Glomerular endothelial cell (primary cell): ENCODE data around the gene TTF2. TPM values are rescaled to one million over a fixed set of nuclear protein-coding genes. Genes with fewer than 3 reads are reported as not detected.
A peak's percentile ranks its signal among the peaks of the same experiment; 100 is the strongest.

Experiments used
- DNase-seq: peaks from one replicate; pipeline ENCODE4 v3.0.0-alpha.2; 2011; ENCODE audit warnings: low read depth, low spot score; ENCODE audit errors: extremely low read depth
- total RNA-seq: library from RNA; depleted of rRNA; stranded (reverse); fragments of >200 nt; gene quantifications from 2 replicates; pipeline ENCODE4 v1.2.3, GENCODE V29; 2015

The TTF2 gene
- total RNA-seq: 9.1 and 20.8 TPM in 2 replicates

DNA sequence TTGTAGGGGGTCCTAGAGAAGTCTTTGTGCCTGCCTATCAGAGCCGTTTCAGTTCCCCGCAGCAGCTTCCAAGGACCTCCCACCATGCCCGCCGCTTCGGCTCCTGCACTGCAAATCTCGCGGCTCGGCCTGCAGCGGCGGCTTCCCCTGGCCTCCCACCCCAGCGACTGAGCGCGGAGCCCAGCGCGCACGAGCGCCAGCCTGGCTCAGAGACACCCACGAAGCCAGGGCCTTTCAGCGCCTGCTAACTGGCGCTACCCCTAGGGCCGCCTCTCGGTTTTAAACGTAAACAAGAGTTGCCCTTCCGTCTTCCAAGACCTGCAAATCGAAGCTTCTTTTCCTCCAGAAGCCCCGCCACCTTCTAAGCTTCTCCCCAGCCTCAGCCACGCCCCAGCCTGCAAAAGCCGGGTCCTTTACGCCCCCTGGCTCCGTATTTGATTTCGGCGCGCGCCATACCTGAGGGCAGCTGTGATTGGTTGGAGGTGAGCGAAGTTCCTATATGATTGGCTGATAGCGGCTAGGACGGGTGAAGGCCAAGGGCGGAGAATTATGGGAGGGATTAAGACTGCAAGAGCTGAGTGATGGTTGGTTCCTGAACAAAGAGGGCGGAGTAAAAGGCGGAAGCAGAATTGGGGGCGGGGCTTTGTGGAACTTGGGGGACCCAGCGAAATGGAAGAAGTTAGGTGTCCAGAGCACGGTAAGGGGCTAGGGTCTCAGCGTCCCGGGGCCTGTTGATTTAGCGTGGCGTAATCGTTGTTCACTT lies at the start of gene TTF2:
TSS of gene TTF2 (plus strand) at position 649 of the 763 bp plus-strand sequence. CDS start at position 670, 21 bp downstream.
- DNase-seq: peak; percentile 95

- DNase-seq: no peak
These were observed 48.8 kb upstream of the TTF2 start for GRCh38 chr1:117011334-117011733.

GRCh38 chr1:117013309-117013858 lies 46.7 kb upstream of the TTF2 start:
- DNase-seq: no peak

- DNase-seq: no peak
These were observed 45.9 kb upstream of the TTF2 start for GRCh38 chr1:117014209-117014608.

- DNase-seq: no peak
These were observed 44.4 kb upstream of the TTF2 start for GRCh38 chr1:117015724-117016123.

- DNase-seq: no peak
These were observed 43.1 kb upstream of the TTF2 start for GRCh38 chr1:117017062-117017461.

GRCh38 chr1:117017648-117018047 lies 42.5 kb upstream of the TTF2 start:
- no peak for DNase-seq

- no peak for DNase-seq
These were observed 39.5 kb upstream of the TTF2 start for GRCh38 chr1:117020526-117021156.

- DNase-seq: no peak
These were observed 38.0 kb upstream of the TTF2 start for GRCh38 chr1:117022114-117022513.

- no peak for DNase-seq
These were observed 34.6 kb upstream of the TTF2 start for GRCh38 chr1:117025568-117025967.

DNA sequence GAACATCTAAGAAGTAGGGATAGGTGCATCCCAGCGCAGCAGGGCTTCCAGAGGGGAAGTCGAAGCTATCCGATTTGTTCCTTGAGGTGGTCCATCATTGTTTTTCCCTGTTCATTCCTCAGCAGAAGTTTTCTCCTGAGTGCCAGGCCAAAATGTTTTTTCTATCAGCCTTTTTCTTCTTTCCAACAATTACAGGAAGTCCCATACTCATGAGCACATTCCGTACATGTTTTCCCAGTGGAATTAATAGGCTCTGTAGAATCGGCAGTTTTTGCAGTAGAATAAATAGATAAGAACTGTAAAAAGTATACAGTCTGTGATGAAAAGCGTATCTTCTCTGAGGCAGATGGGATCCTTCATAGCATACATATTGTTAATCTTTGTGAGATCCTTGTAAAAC lies 33.8 kb upstream of the TTF2 start:
- DNase-seq: peak; percentile 63

DNA sequence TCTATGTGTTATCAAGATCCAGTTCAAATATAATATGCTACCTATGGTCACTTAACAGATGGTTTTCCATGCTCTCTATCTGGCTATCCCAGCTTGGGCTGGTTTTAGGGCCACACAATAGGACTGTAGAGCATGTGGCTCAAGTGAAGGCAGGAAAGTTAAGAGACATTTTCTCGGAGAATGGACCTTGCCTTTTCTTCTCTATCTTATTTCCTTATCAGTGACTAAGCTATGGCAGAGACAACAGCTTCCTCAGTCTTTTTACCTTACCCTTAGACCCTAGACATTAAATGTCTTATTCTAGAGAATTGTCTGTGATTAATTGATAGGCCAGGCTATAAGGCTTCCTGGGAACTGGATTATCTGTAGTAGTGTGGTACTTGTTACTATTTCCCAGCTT lies 30.4 kb upstream of the TTF2 start:
- no peak for DNase-seq

- DNase-seq: no peak
These were observed 29.8 kb upstream of the TTF2 start for GRCh38 chr1:117030271-117030877.

GRCh38 chr1:117032266-117032665 lies 27.9 kb upstream of the TTF2 start:
- no peak for DNase-seq

DNA sequence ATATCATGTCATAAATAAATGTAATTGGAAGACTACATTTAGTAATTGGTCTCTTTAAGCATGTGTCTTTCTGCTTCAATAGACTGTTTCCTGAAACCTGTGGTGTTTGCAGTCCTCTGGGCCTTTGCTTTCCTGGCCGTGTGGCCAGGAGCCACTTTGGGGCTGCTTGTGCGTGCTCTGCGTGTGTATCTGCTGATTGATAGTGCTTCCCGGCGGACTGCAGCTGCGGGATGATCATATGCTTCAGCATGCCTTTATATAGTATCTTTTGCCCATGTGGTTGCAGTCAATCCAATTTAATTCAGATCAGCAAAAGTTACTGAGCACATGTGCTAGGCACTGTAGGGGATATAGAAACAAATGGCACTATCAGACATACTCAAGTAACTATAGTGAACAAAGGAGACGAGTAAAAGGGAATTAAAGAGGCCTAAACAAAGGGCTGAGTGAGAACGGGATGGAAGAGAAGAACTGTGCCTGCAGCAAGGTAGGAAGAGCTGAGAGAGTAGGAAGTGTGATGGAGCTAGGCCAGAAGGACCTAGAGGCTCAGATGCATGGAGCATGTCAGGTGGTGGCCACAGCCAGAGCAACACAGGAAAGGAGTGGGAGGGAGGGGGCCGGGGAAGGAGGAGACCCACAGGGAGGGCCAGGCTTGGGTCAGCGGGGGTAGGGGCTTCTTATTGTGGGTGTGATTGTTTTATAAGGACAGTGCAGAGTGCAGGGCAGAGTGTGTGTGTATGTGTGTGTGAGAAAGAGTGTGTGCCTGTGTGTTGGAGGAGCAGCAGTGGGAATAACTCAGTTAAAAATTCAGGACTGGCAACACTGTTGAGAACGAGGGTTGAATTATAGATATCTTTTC lies 27.2 kb upstream of the TTF2 start:
- no peak for DNase-seq

DNA sequence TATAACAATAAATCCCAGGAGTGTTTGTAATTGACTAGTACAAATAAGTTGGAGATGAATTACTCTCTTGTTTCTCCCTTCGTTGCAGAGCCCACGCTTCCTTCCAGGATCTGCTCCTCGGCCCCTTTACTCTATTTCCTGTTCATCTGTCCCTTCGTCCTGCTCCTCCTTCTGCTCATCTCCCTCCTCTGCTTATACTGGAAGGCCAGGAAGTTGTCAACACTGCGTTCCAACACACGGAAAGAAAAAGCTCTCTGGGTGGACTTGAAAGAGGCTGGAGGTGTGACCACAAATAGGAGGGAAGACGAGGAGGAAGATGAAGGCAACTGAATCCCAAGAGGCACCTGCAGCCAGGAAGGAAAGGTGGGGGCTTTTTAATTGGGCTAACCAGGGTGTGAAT lies 26.4 kb upstream of the TTF2 start:
- no peak for DNase-seq

DNA sequence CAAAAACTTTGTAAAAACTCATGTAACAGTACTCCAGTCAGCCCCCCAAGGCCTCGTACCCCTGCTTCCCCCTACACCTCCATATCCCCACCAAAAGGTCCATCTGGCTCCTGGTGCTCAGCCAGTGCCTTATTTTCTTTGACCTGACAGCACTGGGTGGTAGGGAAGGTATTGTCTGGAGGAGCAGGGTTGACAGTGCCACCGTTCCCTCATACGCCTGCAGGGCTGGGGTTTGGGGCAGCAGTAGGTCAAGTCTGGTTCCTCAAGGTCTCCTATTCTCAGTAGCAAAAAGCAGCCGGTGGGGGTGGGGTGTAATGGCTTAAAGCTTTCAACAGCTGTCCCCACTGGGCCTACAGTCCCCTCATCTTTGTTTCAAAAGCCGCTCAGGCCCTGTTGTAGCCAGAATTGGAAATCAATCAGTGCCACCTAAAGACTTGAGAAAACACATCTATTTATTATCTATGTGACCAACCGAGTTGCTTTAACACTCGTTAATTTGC lies 25.3 kb upstream of the TTF2 start:
- no peak for DNase-seq

- DNase-seq: no peak
These were observed 24.1 kb upstream of the TTF2 start for GRCh38 chr1:117036018-117036461.

GRCh38 chr1:117037802-117038201 lies 22.3 kb upstream of the TTF2 start:
- no peak for DNase-seq

DNA sequence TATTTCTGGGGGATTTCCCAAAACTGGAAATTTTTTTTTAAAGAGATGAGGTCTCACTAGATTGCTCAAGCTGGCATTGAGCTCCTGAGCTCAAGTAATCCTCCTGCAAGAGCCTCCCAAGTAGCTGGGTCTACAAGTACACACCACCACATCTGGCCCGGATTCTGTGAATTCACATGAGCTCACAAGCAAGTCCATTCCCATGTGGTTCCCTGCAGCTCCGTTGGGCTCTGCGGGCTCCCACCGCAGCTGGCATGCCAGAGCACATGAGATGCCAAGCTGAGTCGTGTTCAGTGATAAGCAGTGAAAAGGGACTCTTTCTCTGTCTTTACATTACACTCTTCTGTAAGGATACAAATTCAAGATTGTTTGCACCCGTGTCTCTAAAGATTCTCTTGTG lies 21.9 kb upstream of the TTF2 start:
- no peak for DNase-seq

DNA sequence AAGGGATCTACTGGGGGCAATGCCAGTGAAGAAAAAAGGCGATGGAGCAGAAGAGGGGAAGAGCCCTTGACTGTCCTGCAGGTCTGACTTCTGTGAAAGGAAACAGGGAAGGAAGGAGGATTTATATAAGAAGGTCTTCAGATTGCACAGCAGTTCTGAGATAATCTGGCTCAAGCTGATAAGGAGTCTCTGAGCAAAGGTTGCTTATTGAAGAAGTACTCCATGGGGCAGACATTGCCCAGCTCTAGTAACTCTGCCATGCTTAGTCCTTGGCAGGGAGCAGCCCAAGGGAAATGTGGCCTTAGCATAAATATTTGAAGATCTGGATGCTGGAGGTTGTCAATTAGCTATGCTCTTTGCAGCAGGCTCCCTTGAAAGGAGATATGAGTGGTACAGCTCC lies 15.9 kb upstream of the TTF2 start:
- DNase-seq: no peak
